Caco-2 (cell line): ENCODE data around the gene ECE1. TPM values are rescaled to one million over a fixed set of nuclear protein-coding genes. Genes with fewer than 3 reads are reported as not detected.

Experiments used
- BruUV-seq: library from RNA; stranded (reverse); fragments of 400-500 nt; replicated peaks from 2 replicates; lab custom pipeline; 2021; lab: Mats Ljungman, UMichigan
- CTCF ChIA-PET: fragments of 300-600 bp; sonication (Branson Sonifier 250); formaldehyde crosslinking; loops from one replicate; lab custom pipeline; 2022; ENCODE audit warnings: antibody characterized with exemption; lab: Charles Lee
- POLR2A ChIA-PET: fragments of 300-600 bp; sonication (Branson Sonifier 250); formaldehyde crosslinking; loops from one replicate; lab custom pipeline; 2022; ENCODE audit warnings: antibody characterized with exemption; lab: Charles Lee
- DNase-seq, 2 experiments: peaks; one replicate each; pipeline versions ENCODE4 v3.0.0 to v3.0.0-alpha.2; 2020 to 2022
- H3K27me3 ChIP-seq: replicated peaks from 2 replicates; pipeline ENCODE4 v1.6.0; 2011; ENCODE audit warnings: low read length; ENCODE audit not compliant: control insufficient read depth, insufficient read depth
- H3K36me3 ChIP-seq: 2 replicates; pipeline ENCODE4 v1.5.1; 2011; ENCODE audit warnings: low read length; ENCODE audit not compliant: control insufficient read depth, insufficient read depth
- H3K4me1 ChIP-seq: fragments of 250-450 bp; sonication (Bioruptor Pico); 2 replicates; pipeline ENCODE4 v1.5.1; 2020; ENCODE audit warnings: mild to moderate bottlenecking
- H3K4me3 ChIP-seq: 2 replicates; pipeline ENCODE4 v1.5.1; 2011; ENCODE audit warnings: low read depth, mild to moderate bottlenecking, control low read depth, low read length
- H3K9me3 ChIP-seq: fragments of 250-450 bp; sonication (Bioruptor Pico); 2 replicates; pipeline ENCODE4 v1.5.1; 2020; ENCODE audit warnings: mild to moderate bottlenecking, moderate library complexity
- H3K27ac Mint-ChIP-seq: one replicate; pipeline ENCODE4 v1.8.0; 2022; ENCODE audit warnings: mixed read lengths; ENCODE audit not compliant: unreplicated experiment
- H3K27me3 Mint-ChIP-seq: one replicate; pipeline ENCODE4 v1.8.0; 2022; ENCODE audit warnings: mixed read lengths; ENCODE audit not compliant: insufficient read depth, unreplicated experiment
- H3K36me3 Mint-ChIP-seq: one replicate; pipeline ENCODE4 v1.8.0; 2022; ENCODE audit warnings: mild to moderate bottlenecking, mixed read lengths; ENCODE audit not compliant: insufficient read depth, unreplicated experiment
- H3K4me1 Mint-ChIP-seq: one replicate; pipeline ENCODE4 v1.8.0; 2022; ENCODE audit warnings: low read depth, mixed read lengths; ENCODE audit not compliant: unreplicated experiment
- H3K4me3 Mint-ChIP-seq: one replicate; pipeline ENCODE4 v1.8.0; 2022; ENCODE audit warnings: mild to moderate bottlenecking, moderate library complexity, mixed read lengths; ENCODE audit not compliant: unreplicated experiment
- H3K9me3 Mint-ChIP-seq: one replicate; pipeline ENCODE4 v1.8.0; 2022; ENCODE audit warnings: mixed read lengths; ENCODE audit not compliant: unreplicated experiment
- intact Hi-C: fragments of 100-400 bp; cut with micrococcal nuclease; formaldehyde crosslinking; loops from one replicate; pipeline ENCODE4 v1.10.0; 2022; ENCODE audit not compliant: unreplicated experiment
- total RNA-seq: library from RNA; stranded (reverse); gene quantifications from 2 replicates; pipeline ENCODE4 v1.2.3, GENCODE V29; 2022
- TF ChIP-seq, protein P1 (sequence below), 2 experiments: fragments of 200-600 bp in 1 of 2; IDR thresholded peaks; 1 replicate in 1 of 2; 2 replicates in 1 of 2; pipeline versions ENCODE4 v1.5.1 to v1.8.0; 2011 to 2022; ENCODE audit warnings: antibody characterized with exemption in 1 of 2, control low read depth in 1 of 2, inconsistent platforms in 1 of 2, low read depth in 1 of 2, low read length in 1 of 2, mild to moderate bottlenecking in 1 of 2, moderate library complexity in 1 of 2; ENCODE audit not compliant: insufficient read depth in 1 of 2, severe bottlenecking in 1 of 2, unreplicated experiment in 1 of 2

The ECE1 gene
- total RNA-seq, 1 experiment from 2014 or later, result 50.2 TPM

DNA sequence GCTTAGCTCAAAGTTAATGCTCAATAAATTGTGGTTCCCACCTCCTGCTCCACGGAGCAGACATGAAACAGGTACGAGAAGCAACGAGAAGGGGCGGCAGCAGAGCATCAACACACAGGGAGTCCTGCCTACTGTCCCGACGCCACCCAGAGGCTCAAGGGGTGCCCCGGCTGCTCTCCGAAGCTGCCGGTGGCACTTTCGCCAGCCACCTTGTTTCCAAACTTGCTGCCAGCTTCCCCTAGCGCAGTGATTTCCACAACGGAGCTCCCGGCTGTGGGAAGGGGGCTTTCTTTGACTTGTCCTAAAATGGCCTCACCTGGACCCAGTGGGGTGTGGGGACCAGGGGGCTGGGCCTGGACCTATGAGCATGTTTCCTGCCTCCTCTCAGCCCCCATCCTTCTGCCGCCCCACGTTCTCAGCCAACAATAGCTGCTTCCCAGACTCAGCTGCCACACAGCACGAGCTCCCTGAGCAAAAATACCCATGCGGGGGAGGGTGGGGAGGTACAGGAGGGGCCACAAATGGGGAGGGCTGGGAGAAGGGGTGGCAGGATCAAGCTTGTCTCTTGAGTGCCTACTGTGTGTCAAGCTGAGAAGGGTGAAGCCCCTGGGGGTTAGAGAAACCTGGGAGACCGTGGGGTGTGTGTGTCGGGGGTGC, 35.6 kb upstream of the ECE1 start:
- H3K27me3 ChIP-seq, result no peaks in the 10 kb centered on the region
- no TSS peak for BruUV-seq
- peak overlapping the region; percentile 81 for H3K27ac Mint-ChIP-seq
- no peak overlapping the region for H3K4me3 Mint-ChIP-seq
- H3K4me1 Mint-ChIP-seq, result peaks cover 25% of the 10 kb centered on the region
- H3K27me3 Mint-ChIP-seq, result no peaks in the 10 kb centered on the region
- no peak overlapping the region for H3K4me3 ChIP-seq
- H3K9me3 Mint-ChIP-seq, result no peaks in the 10 kb centered on the region
- TF ChIP-seq, protein P1, sequence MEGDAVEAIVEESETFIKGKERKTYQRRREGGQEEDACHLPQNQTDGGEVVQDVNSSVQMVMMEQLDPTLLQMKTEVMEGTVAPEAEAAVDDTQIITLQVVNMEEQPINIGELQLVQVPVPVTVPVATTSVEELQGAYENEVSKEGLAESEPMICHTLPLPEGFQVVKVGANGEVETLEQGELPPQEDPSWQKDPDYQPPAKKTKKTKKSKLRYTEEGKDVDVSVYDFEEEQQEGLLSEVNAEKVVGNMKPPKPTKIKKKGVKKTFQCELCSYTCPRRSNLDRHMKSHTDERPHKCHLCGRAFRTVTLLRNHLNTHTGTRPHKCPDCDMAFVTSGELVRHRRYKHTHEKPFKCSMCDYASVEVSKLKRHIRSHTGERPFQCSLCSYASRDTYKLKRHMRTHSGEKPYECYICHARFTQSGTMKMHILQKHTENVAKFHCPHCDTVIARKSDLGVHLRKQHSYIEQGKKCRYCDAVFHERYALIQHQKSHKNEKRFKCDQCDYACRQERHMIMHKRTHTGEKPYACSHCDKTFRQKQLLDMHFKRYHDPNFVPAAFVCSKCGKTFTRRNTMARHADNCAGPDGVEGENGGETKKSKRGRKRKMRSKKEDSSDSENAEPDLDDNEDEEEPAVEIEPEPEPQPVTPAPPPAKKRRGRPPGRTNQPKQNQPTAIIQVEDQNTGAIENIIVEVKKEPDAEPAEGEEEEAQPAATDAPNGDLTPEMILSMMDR (IDR thresholded peaks at IDR 0.05; ENCODE audit: insufficient read depth in 1 of 2, low read depth in 1 of 2, low read length in 1 of 2, severe bottlenecking in 1 of 2, unreplicated experiment in 1 of 2), result no peak
- CTCF ChIA-PET, result interaction anchor here (0.6 to 2.0 kb wide), 3 partner anchors 35 to 74 kb away, joined by 3 to 7 read pairs (median 4); partner anchors contain the start of gene ECE1
- POLR2A ChIA-PET, result no interaction called here
- peaks cover 8% of the 10 kb centered on the region for H3K36me3 Mint-ChIP-seq
- intact Hi-C loops, result no loop called here
- no peaks in the 10 kb centered on the region for H3K9me3 ChIP-seq
- peaks cover 46% of the 10 kb centered on the region for H3K4me1 ChIP-seq
- peaks cover 1% of the 10 kb centered on the region; the same call in 1 of the 2 replicates for H3K36me3 ChIP-seq
- no peak for DNase-seq

DNA sequence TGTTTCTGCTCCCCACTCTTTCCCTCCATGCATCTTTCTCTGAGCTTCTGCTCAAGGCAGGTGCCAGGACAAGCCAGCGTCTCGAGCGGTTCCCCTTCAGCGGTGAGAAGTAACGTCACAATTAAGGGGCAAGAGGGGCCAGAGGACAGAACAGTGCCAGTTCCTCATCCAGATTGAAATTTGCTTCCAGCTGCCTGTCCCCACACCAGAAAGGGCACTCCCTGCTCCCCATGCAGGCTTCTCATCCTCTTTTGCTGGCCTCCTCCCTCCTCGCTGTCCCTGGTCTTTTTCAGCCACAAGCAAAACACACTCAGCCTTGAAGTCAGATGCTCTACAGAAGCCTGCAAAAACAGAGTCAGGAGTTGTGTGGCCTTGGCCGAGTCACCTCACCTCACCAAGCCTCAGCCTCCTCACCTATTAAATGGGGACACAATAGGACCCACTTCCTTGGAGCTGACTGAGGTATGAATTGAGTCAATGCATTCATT, 35.0 kb upstream of the ECE1 start:
- H3K9me3 ChIP-seq, result no peaks in the 10 kb centered on the region
- Mint-ChIP-seq H3K4me1 (peaks cover 31% of the 10 kb centered on the region), H3K36me3 (peaks cover 11% of the 10 kb centered on the region), H3K27me3 (no peaks in the 10 kb centered on the region), H3K27ac (peak overlapping the region; percentile 81), H3K9me3 (no peaks in the 10 kb centered on the region), H3K4me3 (no peak overlapping the region)
- ChIA-PET CTCF (interaction anchor here (1.4 to 2.0 kb wide), 2 partner anchors 43 to 55 kb away, joined by 5 to 7 read pairs; no protein-coding TSS in a partner anchor), POLR2A (no interaction called here)
- no TSS peak for BruUV-seq
- H3K36me3 ChIP-seq, result peaks cover 1% of the 10 kb centered on the region; the same call in 1 of the 2 replicates
- H3K27me3 ChIP-seq, result no peaks in the 10 kb centered on the region
- H3K4me3 ChIP-seq, result no peak overlapping the region
- peaks cover 52% of the 10 kb centered on the region for H3K4me1 ChIP-seq
- no peak for DNase-seq
- TF ChIP-seq, protein P1 (IDR thresholded peaks at IDR 0.05; ENCODE audit: insufficient read depth in 1 of 2, low read depth in 1 of 2, low read length in 1 of 2, severe bottlenecking in 1 of 2, unreplicated experiment in 1 of 2), result no peak
- intact Hi-C loops, result no loop called here

DNA sequence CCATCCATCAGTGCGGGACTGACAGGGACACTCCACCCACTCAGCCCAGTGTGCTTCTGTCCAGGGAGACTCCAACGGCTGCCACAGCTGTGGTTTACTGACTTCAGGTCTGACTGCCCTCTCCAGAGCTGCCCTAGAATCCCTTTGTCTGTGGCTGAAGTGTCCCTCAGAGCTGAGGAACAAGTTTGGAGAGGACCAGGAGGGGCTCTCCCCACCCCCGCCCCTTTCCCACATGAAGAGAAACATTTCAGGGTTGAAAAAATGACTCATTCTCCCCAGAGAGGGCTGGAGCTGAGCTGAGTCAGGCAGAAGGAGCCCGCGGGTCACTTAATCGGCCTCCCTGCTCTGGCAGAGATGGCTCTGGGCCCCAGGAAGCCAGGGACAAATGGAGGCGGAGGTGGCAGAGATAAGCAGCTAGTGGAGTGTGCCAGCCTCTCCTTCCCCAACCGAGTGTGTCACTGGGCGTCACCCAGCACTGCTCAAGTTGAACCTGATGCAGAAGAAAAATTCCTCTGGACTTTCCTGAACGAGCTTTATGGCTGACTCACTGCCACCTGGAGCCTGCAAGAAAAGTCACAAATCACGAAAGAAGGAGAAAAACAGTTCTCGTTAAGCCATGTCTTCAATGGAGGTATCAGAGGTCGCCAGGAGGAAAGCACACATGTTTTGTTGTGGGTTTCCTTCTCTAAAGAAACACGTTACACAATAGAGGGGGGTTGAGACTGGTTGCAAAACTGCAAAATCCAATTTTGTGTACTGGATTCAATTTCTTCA, 34.3 kb upstream of the ECE1 start:
- H3K27me3 ChIP-seq, result no peaks in the 10 kb centered on the region
- ChIA-PET CTCF (interaction anchor here (1.0 to 2.0 kb wide), 3 partner anchors 44 to 70 kb away, joined by 4 to 7 read pairs (median 5); no protein-coding TSS in a partner anchor), POLR2A (no interaction called here)
- H3K4me1 Mint-ChIP-seq, result peaks cover 36% of the 10 kb centered on the region
- H3K36me3 ChIP-seq, result peaks cover 1% of the 10 kb centered on the region; the same call in 1 of the 2 replicates
- intact Hi-C loops, result no loop called here
- BruUV-seq, result no TSS peak
- H3K9me3 Mint-ChIP-seq, result no peaks in the 10 kb centered on the region
- H3K4me1 ChIP-seq, result peaks cover 52% of the 10 kb centered on the region
- H3K27me3 Mint-ChIP-seq, result no peaks in the 10 kb centered on the region
- no peaks in the 10 kb centered on the region for H3K9me3 ChIP-seq
- TF ChIP-seq, protein P1 (IDR thresholded peaks at IDR 0.05; ENCODE audit: insufficient read depth in 1 of 2, low read depth in 1 of 2, low read length in 1 of 2, severe bottlenecking in 1 of 2, unreplicated experiment in 1 of 2), result no peak
- H3K4me3 Mint-ChIP-seq, result peak overlapping the region; percentile 30
- peak in 1 of 2 experiments; percentile 34 for DNase-seq
- peak overlapping the region; percentile 81 for H3K27ac Mint-ChIP-seq
- peaks cover 11% of the 10 kb centered on the region for H3K36me3 Mint-ChIP-seq
- no peak overlapping the region for H3K4me3 ChIP-seq
